Retinal pigment epithelial cell (primary cell): ENCODE data around the gene RXRA.

ENCODE experiments used
- DNase-seq: peaks from one replicate; pipeline ENCODE4 v3.0.0-alpha.2; 2010; ENCODE audit warnings: low read depth
- H3K4me3 ChIP-seq: 2 replicates; pipeline ENCODE4 v1.5.1; 2011; ENCODE audit warnings: mild to moderate bottlenecking, low read length, control low read depth, moderate library complexity
- CTCF ChIP-seq: conservative IDR thresholded peaks from 2 replicates; pipeline ENCODE4 v1.5.1; 2011; ENCODE audit warnings: low read depth, low read length, control low read depth, inconsistent platforms

RXRA gene

DNA sequence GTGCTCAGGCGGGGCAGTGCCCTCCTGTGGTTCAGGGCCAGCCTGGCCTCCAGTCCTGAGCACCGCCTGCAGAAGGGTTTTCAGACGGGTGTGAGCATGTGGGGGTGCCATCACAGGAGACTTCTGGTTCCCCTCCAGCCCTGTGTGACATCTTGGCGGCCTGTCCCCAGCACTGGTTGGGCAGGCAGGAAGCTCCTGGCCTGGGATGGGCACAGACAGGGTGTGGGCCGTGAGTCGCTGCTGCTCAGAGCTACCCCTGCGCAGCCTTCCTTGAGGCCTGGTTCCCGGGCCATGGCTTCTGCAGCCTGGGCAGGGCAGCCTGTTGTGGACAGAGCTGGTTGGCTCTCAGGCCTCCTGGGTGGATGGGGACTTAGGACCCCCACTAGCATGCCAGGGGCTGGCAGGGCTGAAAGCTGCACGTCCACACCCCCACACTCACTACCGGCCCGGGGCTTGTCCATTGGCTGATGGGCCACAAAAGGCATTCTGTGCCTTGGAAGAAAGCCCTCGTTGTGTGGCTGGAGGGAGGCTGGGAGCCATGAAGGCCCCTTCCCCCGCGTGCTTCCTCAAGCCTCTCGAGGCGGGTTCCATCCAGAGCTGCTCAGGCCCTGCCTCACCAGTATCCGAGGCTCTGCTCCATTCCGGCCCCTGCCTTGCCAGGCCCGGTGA lies 58.7 kb downstream of the RXRA start:
- peak; percentile 4 for TF ChIP-seq CTCF
- DNase-seq, result no peak
- no peak overlapping the region for H3K4me3 ChIP-seq

DNA sequence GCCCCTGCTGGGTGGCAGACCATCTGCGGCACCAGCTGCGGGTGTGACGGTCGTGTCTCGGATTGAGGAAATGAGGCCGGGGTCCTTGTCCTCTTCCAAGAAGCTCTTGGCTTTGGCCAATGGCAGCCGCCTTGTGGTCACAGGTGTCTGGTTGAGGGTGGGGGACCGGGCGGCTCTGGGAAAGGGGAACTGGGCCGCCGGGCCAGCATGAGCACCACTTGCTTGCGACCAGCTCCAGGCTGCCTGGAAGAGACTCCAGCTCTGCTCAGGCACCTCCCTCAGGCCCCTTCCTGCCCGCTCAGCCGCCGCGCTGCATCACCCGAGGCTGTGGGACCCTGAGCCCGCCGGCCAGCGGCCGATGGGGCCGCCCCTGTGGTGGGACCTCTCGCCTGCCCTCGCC lies 59.7 kb downstream of the RXRA start:
- no peak for TF ChIP-seq CTCF
- no peak for DNase-seq
- H3K4me3 ChIP-seq, result no peak overlapping the region

- no peak overlapping the region for H3K4me3 ChIP-seq
- no peak for DNase-seq
- no peak for TF ChIP-seq CTCF
Measured at GRCh38 chr9:134386951-134387831, 60.9 kb downstream of the RXRA start.

DNA sequence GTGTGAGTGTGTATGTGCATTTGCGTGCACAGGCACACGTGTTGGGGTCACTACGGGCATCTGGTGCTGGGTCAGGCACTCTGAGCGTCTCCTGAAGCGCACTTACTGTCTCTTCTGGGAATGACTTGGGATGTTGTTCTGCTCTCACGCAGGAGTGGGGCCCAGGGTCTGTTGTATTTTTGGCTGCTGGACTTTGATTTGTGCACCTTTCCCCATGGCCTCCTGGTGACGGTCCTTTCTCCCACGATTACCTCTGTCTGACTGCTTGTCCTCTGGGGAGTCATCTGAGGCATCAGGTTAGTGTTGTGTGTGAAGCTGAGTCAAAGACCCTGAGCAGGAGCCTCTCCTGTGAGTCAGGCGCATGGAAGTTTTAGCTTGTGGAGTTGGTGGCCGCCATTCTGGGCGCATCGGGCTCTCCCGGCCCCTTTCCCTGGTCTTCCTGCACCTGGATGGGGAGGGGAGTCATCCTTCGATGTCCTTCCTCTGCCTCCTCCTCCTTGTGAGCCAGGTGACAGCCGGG lies 62.1 kb downstream of the RXRA start:
- no peak overlapping the region for H3K4me3 ChIP-seq
- no peak for DNase-seq
- no peak for TF ChIP-seq CTCF

GRCh38 chr9:134388976-134389375 lies 62.7 kb downstream of the RXRA start:
- H3K4me3 ChIP-seq, result no peak overlapping the region
- no peak for DNase-seq
- TF ChIP-seq CTCF, result no peak

DNA sequence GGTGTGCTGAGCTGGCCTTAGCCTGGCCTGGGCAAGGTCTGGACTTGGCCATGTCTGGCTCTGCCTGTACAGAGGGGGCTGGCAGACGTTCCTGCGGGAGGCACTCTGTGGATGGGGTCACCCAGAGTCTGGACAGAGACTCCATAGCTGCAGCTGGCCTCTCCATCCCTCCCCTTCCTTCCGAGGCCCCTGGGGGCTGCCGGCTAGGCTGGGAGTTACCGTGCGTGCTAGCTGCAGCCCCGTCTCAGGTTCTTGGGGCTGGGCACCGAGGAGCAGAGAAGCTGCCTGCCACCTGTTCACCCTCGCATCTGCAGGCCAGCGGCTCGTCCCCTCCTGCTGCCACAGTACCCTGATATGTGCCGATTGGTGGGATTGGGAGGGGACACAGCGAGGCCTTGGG lies 63.4 kb downstream of the RXRA start:
- DNase-seq, result no peak
- TF ChIP-seq CTCF, result no peak
- no peak overlapping the region for H3K4me3 ChIP-seq
